Inferior parietal cortex (tissue), 1 donor: Measurements from ENCODE around the gene RDH5.
A peak's percentile ranks its signal among the peaks of the same experiment; 100 is the strongest.

ENCODE experiments used
- DNase-seq: peaks from one replicate; pipeline ENCODE4 v3.0.0-alpha.2; 2016; ENCODE audit errors: extremely low spot score

The RDH5 gene

DNA sequence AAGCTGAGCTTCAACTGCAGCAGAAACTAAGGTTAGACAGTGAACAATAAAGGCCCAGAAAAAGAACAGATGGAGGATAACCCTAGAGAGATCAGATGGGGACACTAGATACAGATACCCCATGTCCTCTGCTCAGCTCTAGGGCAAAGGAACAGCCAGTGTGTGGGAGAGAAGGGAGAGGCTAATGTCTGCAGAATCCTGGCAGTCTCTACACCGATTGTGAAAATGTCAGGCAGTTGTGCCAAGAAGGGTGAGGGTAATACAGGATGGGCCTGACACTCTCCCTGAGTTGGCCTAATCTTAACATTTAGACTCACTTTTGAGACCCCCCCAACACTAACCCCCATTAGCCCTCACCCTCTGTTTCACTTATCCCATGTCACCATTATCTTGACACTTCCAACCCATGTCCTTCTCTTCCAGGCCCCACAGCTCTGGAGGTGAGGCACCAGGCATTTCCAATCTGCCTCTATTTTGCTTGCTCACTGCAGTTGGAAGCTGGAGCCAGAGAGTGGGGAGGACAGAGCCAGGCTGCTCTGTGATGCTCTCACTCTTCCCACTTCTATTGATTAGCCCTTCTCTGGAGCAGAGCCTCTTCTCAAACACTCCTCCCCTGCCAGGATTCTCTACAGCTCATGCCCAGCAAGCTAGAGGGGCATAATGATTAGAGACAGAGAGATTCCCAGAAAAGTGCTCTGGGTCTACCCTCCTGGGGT is 7.3 kb upstream of the RDH5 start:
- DNase-seq: no peak

GRCh38 chr12:55713721-55714120 is 6.5 kb upstream of the RDH5 start:
- DNase-seq: no peak

GRCh38 chr12:55715169-55715764 is 4.9 kb upstream of the RDH5 start:
- DNase-seq: no peak

- peak; percentile 96 for DNase-seq
These were observed 4.2 kb upstream of the RDH5 start, which contains the start of gene BLOC1S1 for GRCh38 chr12:55715833-55716581. Gene BLOC1S1 (plus strand): TSS chr12:55716046. CDS start chr12:55716052, 6 bp downstream.

GRCh38 chr12:55716582-55716957 is 3.6 kb upstream of the RDH5 start:
- no peak for DNase-seq

- no peak for DNase-seq
These were observed 2.9 kb upstream of the RDH5 start for GRCh38 chr12:55717011-55718007.

GRCh38 chr12:55718015-55718414 is 2.2 kb upstream of the RDH5 start:
- DNase-seq: no peak

DNA sequence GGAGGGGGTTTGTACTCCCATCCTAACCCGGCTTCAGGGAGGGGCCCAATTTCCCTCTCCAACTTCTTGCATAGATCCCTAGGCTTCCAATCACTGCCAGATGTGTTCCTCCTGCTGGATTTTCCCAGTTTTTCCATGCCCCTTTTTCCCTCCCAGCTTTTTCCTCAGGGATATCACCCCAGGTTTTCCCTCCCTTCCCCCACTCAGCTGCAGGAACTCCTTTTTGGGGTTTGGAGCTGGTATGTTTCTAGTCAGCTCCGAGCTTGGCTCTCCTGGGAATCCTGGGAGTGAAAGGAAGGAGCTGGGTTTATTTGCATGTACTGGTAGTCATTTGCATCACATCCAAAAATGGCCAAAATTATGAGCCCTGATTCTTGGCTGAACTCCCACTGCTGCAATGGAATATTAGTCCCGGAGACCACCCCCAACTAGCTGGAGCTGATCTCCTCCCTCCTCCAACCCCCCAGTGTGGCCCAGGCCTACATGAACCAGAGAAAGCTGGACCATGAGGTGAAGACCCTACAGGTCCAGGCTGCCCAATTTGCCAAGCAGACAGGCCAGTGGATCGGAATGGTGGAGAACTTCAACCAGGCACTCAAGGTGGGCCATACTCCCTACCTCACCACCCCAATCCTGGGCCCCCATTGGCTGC is 1.4 kb upstream of the RDH5 start:
- DNase-seq: no peak

GRCh38 chr12:55719371-55719770 is 822 bp upstream of the RDH5 start:
- no peak for DNase-seq

GRCh38 chr12:55720894-55721444 is 776 bp downstream of the RDH5 start:
- DNase-seq: no peak

- DNase-seq: no peak
These were observed 1.5 kb downstream of the RDH5 start for GRCh38 chr12:55721601-55722213.

GRCh38 chr12:55722948-55723347 is 2.8 kb downstream of the RDH5 start:
- DNase-seq: no peak

GRCh38 chr12:55723516-55724225 is 3.5 kb downstream of the RDH5 start:
- no peak for DNase-seq

DNA sequence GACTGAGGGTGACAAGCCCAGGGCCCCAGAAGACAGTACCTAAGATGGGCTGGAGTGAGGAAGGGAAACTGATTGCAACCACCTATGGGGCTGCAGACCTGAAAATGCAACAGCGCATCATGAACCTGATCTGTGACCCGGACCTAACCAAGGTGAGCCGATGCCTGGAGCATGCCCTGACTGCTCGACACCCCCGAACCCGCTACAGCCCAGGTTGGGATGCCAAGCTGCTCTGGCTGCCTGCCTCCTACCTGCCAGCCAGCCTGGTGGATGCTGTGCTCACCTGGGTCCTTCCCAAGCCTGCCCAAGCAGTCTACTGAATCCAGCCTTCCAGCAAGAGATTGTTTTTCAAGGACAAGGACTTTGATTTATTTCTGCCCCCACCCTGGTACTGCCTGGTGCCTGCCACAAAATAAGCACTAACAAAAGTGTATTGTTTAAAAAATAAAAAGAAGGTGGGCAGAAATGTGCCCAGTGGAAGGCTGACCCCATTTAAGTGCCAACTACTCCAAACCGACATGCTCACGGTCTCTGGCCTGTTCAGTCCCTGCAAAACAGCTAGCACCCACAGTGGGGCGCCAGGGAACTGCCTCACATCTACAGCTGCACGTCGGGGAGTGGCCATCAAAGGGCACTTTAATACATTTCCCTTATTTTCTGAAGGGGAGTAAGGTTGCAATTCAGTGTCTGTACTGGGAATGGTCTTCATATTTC is 4.2 kb downstream of the RDH5 start:
- DNase-seq: no peak

DNA sequence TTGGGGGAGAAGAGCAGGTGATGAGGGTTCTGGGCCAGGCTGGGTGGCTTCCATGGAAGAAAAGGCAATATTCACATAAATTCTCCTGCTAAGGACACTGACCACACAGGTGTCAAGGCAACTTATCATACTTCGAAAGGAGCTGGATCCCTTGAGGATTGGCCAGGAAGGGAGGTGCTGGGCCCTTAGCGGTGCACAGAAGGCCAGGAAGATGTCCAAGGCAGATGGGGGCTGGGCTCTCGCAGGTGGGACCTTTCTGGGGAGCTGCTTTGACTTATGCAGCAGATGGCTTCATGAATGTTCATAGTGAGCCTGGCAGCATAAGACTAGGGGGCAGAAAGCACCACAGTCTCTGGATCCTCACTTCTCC is 4.7 kb downstream of the RDH5 start:
- DNase-seq: no peak

- DNase-seq: no peak
These were observed 5.4 kb downstream of the RDH5 start for GRCh38 chr12:55725556-55725955.

DNA sequence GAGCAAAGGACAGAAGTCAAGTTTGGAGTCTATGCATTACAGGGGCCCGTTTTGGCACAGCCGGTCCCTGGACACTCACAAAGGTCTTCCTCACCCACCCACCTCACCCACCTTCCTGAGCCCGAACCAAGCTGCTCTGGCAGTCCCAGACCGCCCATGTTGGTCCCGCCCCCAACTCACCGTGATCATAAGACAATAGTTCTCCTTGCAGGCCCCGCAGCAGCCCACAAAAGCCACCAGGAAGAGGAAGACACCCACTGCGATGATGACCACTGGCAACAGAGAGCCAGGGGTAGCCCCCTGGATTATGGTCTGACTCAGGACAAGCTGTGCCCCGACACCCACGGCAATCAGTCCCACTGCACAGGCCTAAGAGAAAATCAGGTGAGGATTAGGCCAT is 6.8 kb downstream of the RDH5 start:
- no peak for DNase-seq

DNA sequence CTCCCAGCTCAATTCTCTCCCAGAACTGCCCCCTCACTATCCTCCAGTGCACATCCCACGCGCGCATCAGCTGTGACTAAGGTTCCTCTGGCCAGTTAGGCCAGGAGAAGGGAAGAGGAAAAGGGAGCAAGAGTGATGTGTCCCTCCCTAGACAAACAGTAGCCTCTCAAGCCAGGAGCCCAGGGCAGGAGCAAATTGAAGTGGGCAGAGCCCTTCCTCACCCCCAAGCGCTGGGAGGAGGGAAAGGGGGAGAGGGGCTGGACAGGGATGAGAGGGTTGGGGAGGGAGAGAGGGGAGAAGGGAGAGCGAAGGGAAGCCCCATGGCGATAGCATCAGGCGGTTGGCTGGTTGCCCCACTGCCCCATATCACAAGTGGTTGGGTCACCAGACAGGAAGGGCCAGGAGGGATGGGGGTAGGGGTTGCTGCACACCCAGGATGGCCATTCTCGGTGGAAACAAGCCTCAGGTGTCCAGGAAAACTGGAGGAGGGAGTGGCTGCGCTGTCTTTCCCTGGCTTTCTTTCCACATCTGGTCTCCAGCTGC is 7.5 kb downstream of the RDH5 start:
- DNase-seq: no peak
